RWPE2 (cell line): ENCODE measurements around the gene ACLY.
A peak's percentile ranks its signal among the peaks of the same experiment; 100 is the strongest.
"Not testable (repeated sequence)": the region's sequence is repeated elsewhere in the genome, so short reads cannot be mapped to it uniquely, and the experiment has no call there.

Experiments used
- ATAC-seq: fragments of 200-7000 bp; cut with Tn5 transposase; 3 replicates; pipeline ENCODE4 v1.9.1; 2021; ENCODE audit warnings: low read depth
- DNase-seq: peaks from one replicate; pipeline ENCODE4 v3.0.0-alpha.2; 2020; ENCODE audit warnings: low spot score
- H3K27ac ChIP-seq: fragments of 450-650 bp; 2 replicates; pipeline ENCODE4 v1.5.1; 2017; ENCODE audit warnings: mild to moderate bottlenecking; ENCODE audit not compliant: poor library complexity, severe bottlenecking
- H3K27me3 ChIP-seq: fragments of 250-450 bp; sonication (Bioruptor Pico); 2 replicates; pipeline ENCODE4 v1.5.1; 2021; ENCODE audit warnings: mild to moderate bottlenecking, moderate library complexity; ENCODE audit not compliant: insufficient read depth, poor library complexity, severe bottlenecking
- H3K36me3 ChIP-seq: fragments of 250-450 bp; sonication (Bioruptor Pico); 2 replicates; pipeline ENCODE4 v1.5.1; 2020; ENCODE audit warnings: low read depth, mild to moderate bottlenecking, moderate library complexity
- H3K4me1 ChIP-seq: fragments of 250-450 bp; sonication (Bioruptor Pico); 2 replicates; pipeline ENCODE4 v1.5.1; 2021; ENCODE audit warnings: mild to moderate bottlenecking, moderate library complexity; ENCODE audit not compliant: insufficient read depth, poor library complexity, severe bottlenecking
- H3K4me3 ChIP-seq: fragments of 250-450 bp; sonication (Bioruptor Pico); 2 replicates; pipeline ENCODE4 v1.5.1; 2021; ENCODE audit warnings: mild to moderate bottlenecking, moderate library complexity; ENCODE audit not compliant: severe bottlenecking
- H3K9me3 ChIP-seq: fragments of 250-450 bp; sonication (Bioruptor Pico); 2 replicates; pipeline ENCODE4 v1.5.1; 2021; ENCODE audit warnings: mild to moderate bottlenecking, moderate library complexity; ENCODE audit not compliant: severe bottlenecking
- TF ChIP-seq, protein P1 (sequence below): fragments of 450-650 bp; IDR thresholded peaks from one replicate; pipeline ENCODE4 v1.5.1; 2017; ENCODE audit warnings: mild to moderate bottlenecking, moderate library complexity; ENCODE audit not compliant: poor library complexity, severe bottlenecking

Gene ACLY

DNA sequence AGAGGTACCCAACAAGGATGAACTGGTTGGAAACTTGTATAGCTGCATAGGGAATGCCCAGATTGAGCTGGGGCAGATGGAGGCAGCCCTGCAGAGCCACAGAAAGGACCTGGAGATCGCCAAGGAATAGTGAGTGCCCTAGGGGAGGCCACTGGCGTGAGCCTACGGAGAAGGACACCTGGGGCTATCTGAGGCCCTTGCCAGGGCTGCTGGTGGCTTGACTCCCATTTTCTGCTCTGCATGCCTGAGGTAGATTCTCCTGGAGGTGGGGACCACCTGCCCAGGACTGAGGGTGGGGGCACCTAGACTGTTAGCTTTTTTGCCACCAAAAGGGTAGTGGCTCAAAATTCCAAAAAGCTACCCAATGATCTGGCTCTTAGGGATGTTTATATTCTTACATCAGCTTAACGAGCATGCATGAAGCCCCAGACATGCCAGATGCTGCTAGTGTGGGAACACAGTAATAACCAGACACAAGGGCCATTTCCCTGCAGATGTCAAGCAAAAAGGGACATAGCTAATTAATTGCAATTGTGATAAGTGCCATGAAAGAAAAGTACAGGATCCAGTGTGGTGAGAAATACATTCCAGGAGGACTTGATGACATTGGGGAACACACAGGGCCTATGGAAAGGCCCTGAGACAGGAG lies 20.4 kb upstream of the ACLY start:
- H3K27me3 ChIP-seq: no peaks in the 10 kb centered on the region
- no peaks in the 10 kb centered on the region for H3K9me3 ChIP-seq
- H3K4me1 ChIP-seq: no peaks in the 10 kb centered on the region
- TF ChIP-seq, protein P1, sequence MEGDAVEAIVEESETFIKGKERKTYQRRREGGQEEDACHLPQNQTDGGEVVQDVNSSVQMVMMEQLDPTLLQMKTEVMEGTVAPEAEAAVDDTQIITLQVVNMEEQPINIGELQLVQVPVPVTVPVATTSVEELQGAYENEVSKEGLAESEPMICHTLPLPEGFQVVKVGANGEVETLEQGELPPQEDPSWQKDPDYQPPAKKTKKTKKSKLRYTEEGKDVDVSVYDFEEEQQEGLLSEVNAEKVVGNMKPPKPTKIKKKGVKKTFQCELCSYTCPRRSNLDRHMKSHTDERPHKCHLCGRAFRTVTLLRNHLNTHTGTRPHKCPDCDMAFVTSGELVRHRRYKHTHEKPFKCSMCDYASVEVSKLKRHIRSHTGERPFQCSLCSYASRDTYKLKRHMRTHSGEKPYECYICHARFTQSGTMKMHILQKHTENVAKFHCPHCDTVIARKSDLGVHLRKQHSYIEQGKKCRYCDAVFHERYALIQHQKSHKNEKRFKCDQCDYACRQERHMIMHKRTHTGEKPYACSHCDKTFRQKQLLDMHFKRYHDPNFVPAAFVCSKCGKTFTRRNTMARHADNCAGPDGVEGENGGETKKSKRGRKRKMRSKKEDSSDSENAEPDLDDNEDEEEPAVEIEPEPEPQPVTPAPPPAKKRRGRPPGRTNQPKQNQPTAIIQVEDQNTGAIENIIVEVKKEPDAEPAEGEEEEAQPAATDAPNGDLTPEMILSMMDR: no peak
- DNase-seq (no peak), ATAC-seq (no peak)
- H3K27ac ChIP-seq: no peak overlapping the region
- H3K4me3 ChIP-seq: no peak overlapping the region
- H3K36me3 ChIP-seq: no peaks in the 10 kb centered on the region

DNA sequence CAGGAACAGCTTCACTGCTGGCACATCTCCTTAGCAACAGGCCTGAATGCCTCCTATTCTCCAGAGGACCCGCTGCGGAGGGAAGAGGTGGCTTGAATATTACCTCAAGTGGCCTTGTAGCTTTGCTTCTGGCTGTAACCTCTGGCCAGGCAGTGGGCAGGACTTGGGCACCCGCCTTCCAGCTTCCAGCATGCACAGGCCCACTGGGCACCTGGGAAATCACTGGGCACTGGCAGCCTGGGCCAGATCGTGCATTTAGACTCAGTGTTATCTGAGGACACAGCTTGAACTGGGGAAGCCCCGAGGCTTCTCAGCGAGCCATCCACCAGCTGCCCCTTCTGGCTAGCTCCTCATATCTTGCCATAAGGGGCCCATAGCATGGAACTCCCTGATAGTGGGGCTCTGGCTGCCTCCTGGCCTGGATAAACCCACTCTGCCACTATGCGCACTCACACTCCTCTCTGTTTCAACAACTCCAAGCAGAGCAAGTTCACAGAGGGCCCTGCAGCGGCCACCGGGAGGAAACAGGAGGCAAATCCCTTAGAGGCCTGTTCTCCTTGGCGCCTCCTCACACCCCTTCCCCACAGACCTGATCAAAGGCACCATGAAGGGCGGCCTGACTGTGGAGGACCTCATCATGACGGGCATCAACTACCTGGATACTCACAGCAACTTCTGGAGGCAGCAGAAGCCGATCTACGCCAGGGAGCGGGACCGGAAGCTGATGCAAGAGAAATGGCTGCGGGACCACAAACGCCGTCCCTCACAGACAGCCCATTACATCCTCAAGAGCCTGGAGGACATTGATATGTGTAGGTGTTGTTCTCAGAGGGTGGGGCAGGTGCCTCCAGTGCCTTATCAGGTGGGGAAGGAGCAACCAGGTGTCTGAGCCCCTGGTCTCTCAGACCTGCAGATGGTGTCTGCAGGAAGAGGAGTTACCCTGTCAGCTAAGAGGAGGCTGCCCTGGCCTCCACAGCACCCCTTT lies 19.5 kb upstream of the ACLY start:
- H3K27ac ChIP-seq: no peak overlapping the region
- H3K9me3 ChIP-seq: no peaks in the 10 kb centered on the region
- ATAC-seq: no peak
- no peaks in the 10 kb centered on the region for H3K4me1 ChIP-seq
- TF ChIP-seq, protein P1: no peak
- H3K4me3 ChIP-seq: no peak overlapping the region
- no peak for DNase-seq
- H3K36me3 ChIP-seq: no peaks in the 10 kb centered on the region
- no peaks in the 10 kb centered on the region for H3K27me3 ChIP-seq

DNA sequence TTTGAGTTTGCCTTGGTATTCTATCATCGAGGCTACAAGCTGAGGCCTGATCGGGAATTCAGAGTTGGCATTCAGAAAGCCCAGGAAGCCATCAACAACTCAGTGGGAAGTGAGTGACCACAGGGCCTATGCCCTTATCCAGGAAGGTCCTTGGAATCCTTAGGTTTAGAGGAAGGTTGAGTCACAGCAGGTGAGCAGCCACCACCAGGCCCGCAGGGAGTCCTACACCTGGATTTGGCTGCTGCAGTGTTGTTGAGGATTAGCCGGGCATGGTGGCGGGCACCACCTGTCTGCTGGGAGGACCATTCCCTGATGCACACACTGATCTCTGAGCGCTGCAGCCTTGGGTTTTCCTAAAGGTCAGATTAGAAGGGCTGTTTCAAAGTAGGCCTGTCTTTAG lies 16.9 kb upstream of the ACLY start:
- Histone ChIP-seq H3K36me3 (no peaks in the 10 kb centered on the region), H3K4me1 (peaks cover 5% of the 10 kb centered on the region), H3K27me3 (no peaks in the 10 kb centered on the region), H3K9me3 (no peaks in the 10 kb centered on the region), H3K27ac (no peak overlapping the region), H3K4me3 (no peak overlapping the region)
- DNase-seq (no peak), ATAC-seq (no peak)
- TF ChIP-seq, protein P1: no peak

DNA sequence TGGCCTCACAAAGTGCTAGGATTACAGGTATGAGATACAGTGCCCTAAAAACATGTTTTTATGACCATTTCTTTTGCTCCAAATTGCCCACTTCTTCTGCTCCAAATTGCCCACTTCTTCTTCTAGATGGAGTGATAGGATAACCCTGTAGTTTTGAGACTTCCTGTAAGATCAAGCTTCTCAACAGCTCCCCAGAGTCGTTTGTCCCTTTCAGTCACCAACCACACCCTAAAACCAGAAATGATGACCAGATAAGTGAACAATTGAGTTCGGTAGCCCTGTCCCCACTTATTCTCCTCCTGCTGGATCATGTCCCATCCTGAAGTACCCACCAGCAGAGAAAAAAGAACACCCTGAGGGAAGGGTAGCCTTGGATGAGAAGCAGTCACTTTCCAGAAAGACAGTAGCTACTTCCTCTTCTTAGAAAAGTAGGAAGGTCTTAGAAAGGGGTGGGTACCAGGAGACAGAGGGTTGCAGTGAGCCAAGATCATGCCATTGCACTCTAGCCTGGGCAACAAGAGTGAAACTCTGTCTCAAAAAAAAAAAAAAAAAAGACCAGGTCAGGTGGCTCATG lies 14.2 kb upstream of the ACLY start:
- Histone ChIP-seq H3K9me3 (no peaks in the 10 kb centered on the region), H3K27me3 (no peaks in the 10 kb centered on the region), H3K4me3 (no peak overlapping the region), H3K36me3 (no peaks in the 10 kb centered on the region), H3K4me1 (peaks cover 9% of the 10 kb centered on the region), H3K27ac (no peak overlapping the region)
- ATAC-seq: no peak
- DNase-seq: no peak
- TF ChIP-seq, protein P1: no peak

DNA sequence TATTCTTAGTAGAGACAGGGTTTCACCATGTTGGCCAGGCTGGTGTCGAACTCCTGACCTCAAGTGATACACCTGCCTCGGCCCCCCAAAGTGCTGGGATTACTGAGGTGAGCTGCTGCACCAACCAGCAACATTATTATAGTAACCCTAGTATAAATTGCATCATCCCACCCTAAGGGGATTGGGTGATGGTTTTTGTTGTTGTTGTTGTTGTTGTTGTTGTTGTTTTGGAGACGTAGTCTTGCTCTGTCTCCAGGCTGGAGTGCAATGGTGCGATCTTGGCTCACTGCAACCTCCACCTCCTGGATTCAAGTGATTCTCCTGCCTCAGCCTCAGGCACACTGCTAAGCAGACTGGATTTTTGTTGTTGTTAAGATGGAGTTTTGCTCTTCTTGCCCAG lies 13.0 kb upstream of the ACLY start:
- not testable (repeated sequence) for H3K9me3 ChIP-seq, ATAC-seq, H3K4me1 ChIP-seq, DNase-seq, H3K27me3 ChIP-seq, H3K4me3 ChIP-seq, H3K36me3 ChIP-seq, H3K27ac ChIP-seq

DNA sequence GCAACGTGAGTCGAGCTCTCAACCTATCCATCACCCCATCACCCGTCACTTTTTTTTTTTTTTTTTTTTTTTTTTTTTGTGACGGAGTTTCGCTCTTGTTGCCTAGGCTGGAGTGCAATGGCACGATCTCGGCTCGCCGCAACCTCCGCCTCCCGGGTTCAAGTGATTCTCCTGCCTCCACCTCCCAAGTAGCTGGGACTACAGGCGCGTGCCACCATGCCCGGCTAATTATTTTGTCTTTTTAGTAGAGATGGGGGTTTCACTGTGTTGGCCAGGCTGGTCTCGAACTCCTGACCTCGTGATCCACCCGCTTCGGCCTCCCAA lies 12.0 kb upstream of the ACLY start:
- H3K4me1 ChIP-seq, H3K27me3 ChIP-seq, H3K9me3 ChIP-seq, H3K36me3 ChIP-seq, ATAC-seq, DNase-seq: not testable (repeated sequence)
- H3K27ac ChIP-seq: peak overlapping the region; percentile 66
- H3K4me3 ChIP-seq: peak overlapping the region; percentile 35
